ENCODE results near the gene CYB561.

CYB561 gene

DNA sequence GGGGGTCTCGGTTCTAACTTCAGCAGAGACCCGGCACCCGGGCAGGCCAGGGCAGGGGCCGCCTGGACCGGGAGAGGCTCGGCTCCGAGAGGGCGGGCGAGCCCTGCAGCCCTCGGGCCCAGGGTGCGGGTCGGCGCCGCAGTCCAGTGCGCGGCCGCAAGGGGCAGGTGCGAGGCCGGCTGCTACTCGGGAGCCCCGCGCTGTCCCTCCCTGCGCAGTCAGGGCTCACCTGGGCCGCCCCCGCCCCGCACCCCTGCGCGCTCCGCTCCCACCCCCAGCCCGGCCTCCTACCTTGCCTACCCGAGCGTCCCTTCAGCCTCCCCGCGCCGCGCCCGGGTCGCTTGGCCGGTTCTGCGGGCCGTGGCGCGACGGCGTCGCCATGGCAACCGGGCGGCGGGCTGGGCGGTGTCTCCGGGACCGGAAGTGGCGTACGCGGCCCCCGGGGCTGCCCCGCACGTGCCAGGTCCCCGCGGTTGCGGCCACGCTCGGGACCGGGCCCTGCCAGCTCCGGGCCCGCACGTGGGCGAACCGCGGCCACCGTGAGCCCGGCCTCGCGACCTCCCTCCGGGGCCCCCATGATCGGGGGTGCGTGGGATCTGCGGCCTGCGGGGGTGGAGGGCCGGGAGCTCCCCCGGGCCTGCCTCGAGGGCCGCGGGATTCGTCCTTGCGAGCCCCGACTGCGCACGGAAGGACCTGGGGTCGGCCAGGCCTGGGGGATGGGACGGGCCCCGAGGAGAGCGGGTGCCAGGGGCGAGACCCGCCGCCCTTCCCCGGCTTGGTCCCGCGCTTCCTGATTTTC, at the start of gene CYB561:
Gene CYB561 (minus strand): TSS at position 353 of the 799 bp plus-strand sequence. CDS start 8,759 bp downstream, outside the sequence.
- peak in 27 of 56 donors; percentile 12 to 77 (median 35) for DNase-seq

- DNase-seq: no peak
Measured at GRCh38 chr17:63495491-63495890, 49.4 kb upstream of the CYB561 start.

- no peak for DNase-seq
Measured at GRCh38 chr17:63494300-63494928, 48.3 kb upstream of the CYB561 start.

GRCh38 chr17:63493411-63493810, 47.3 kb upstream of the CYB561 start:
- no peak for DNase-seq

- DNase-seq: no peak
Measured at GRCh38 chr17:63492940-63493339, 46.8 kb upstream of the CYB561 start.

GRCh38 chr17:63491977-63492618, 46.0 kb upstream of the CYB561 start:
- DNase-seq: no peak

DNA sequence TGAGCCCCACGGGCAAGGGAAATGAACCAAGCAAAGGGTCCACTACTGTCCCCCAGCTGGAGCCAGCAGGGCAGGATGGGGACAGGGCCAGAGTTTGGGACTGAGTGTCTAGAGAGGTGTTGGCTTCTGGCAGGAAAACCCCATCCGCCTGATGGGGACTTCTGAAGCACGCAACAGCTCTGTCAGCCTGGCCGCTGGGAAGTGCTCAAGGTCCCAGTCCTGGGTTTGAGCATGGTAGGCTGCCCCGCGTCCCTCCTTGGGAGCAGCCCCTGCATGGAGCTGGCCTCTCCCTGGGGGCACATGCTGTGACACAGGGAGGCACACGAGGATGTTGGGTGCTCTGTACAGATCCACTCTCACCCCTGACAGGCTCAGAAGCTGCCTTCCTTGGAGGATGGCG, 45.3 kb upstream of the CYB561 start:
- DNase-seq: no peak

DNA sequence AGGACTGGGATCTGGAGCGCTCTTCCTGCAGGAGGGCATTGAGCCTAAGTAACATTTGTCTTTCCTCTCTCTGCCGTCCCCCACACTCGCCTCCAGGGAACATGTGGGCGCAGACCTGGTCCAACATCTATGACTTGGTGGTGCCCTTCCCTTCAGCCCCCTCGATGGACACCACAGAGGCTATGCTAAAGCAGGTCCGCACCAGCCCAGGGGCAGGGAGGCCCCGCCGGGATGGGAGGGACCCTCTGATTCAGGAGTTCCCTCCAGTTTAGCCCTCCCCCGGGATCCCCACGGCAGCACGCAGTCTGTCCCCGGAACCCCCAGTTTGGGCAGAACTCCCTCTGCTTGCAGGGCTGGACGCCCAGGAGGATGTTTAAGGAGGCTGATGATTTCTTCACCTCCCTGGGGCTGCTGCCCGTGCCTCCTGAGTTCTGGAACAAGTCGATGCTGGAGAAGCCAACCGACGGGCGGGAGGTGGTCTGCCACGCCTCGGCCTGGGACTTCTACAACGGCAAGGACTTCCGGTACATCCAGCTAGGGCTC, 44.8 kb upstream of the CYB561 start:
- no peak for DNase-seq

- DNase-seq: no peak
Measured at GRCh38 chr17:63490329-63490728, 44.2 kb upstream of the CYB561 start.

GRCh38 chr17:63489291-63489690, 43.2 kb upstream of the CYB561 start:
- DNase-seq: no peak

GRCh38 chr17:63488851-63489250, 42.7 kb upstream of the CYB561 start:
- DNase-seq: no peak

DNA sequence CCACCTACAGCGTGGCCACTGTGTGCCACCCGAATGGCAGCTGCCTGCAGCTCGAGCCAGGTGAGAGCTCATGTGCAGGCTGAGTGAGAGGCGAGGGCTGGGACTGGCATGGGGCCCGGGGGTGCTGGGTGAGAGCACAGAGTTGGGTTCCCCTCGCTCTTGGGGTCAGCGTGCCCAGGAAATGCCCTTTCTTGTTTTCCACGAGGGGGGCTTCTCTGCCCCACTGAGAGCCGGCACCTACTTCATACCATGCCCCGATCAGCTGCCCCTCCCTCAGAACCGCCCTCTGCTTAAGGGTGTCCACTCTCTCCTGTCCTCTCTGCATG, 40.9 kb upstream of the CYB561 start:
- no peak for DNase-seq

GRCh38 chr17:63486317-63487013, 40.4 kb upstream of the CYB561 start:
- DNase-seq: no peak

DNA sequence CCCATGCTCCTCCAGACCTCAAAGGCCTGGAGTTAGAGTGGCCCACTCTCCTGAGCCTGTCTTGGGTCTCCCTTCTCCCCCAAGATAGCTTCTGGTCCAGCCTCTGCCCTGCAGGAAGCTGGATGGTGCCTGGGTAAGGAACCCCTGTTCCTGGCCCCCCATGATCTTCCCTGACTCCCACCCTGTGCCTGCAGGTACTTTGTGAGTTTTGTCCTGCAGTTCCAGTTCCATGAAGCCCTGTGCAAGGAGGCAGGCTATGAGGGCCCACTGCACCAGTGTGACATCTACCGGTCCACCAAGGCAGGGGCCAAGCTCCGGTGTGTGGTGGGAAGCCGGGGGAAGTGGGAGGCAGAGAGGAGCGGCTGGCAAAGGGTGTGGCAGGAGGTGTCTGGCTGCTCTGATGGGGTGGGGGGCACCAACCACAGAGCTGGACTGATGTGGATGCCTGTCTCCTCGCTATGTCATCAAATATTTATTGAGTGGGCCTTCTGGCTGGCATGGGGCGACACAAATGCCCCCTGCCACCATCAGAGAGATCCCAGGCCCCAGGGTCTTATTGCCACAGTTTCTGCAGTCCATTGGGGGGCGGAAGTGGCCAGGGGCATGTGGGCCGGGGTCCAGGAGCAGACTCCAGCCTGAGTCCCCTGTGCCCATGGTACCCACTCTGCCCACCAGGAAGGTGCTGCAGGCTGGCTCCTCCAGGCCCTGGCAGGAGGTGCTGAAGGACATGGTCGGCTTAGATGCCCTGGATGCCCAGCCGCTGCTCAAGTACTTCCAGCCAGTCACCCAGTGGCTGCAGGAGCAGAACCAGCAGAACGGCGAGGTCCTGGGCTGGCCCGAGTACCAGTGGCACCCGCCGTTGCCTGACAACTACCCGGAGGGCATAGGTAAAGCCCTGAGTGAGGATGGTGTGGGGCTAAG, 37.8 kb upstream of the CYB561 start:
- no peak for DNase-seq

GRCh38 chr17:63483038-63483437, 36.9 kb upstream of the CYB561 start:
- DNase-seq: no peak

DNA sequence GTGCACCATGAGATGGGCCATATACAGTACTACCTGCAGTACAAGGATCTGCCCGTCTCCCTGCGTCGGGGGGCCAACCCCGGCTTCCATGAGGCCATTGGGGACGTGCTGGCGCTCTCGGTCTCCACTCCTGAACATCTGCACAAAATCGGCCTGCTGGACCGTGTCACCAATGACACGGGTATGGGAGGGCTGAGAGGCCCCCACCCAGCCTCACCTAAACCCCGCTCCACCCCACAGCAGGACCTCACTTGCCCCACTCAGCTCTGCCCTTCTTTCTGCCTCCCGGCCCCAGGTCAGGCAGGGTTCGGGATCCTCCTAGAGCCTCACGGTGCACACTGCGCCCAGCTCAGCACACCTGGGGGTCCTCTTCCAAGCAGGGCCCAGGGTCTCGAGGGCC, 36.4 kb upstream of the CYB561 start:
- DNase-seq: no peak

GRCh38 chr17:63481488-63481870, 35.4 kb upstream of the CYB561 start:
- no peak for DNase-seq

DNA sequence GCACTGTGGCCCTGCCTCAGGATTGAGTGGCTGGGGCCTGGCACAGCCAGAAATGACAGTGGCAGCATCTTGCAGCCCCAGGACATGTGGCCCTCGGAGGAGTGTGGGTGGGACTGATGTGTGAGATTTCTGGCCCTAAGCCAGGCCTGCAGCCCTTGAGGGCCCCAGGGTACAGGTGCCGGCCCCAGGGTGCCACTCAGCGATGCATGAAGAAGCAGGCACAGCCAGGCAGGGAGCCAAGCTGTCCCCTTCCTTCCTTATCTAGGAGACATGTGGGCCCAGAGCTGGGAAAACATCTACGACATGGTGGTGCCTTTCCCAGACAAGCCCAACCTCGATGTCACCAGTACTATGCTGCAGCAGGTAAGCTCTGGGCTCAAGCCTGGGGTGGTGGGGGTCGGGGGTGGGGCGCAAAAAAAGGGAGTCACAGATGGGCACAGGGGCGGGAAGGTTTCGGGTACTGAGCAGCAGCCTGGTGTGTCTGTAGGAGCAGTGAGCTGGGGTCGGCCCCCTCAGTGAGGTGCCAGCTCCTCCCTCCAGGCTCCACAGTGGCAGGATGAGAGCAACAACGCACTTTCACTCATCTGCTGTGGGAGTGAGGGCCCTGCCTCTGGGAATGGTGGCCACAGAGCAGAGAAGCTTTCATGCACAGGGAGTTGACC, 34.9 kb upstream of the CYB561 start:
- DNase-seq: no peak

DNA sequence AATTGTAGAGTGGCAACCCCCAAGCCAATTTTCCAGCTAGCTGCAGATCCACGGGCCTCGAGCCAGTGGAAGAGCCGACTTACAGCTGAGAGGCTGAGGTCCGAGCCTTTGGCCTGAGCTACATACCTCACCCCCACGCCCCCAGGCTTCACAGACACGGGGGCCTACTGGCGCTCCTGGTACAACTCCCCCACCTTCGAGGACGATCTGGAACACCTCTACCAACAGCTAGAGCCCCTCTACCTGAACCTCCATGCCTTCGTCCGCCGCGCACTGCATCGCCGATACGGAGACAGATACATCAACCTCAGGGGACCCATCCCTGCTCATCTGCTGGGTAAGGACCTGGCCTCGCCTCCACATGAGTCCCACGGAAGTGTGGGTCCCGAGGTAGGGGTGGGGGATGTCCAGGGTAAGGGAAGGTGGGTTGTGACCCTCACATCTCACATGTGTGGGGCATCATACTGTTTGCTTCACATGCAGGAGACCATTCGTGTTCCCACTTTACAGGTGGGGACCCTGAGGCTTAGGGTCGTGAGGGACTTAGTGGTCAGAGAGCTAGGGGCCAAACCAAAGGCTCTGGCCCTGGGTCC, 34.2 kb upstream of the CYB561 start:
- no peak for DNase-seq

All from nucleus accumbens (tissue), 56 donors.